Mesothelial cell of epicardium (in vitro differentiated cells): Measurements from ENCODE around the gene CNGA3. TPM values are rescaled to one million over a fixed set of nuclear protein-coding genes. Genes with fewer than 3 reads are reported as not detected.

Experiments used
- DNase-seq, 2 experiments: peaks; one replicate each; pipeline ENCODE4 v3.0.0; 2021; ENCODE audit warnings: low spot score in 2 of 2; ENCODE audit not compliant: unreplicated experiment in 2 of 2
- H3K27ac Mint-ChIP-seq: 2 replicates; pipeline ENCODE4 v1.8.0; 2021; ENCODE audit warnings: mixed read lengths
- H3K27me3 Mint-ChIP-seq: 2 replicates; pipeline ENCODE4 v1.8.0; 2021; ENCODE audit warnings: low read depth, mixed read lengths
- H3K36me3 Mint-ChIP-seq: 2 replicates; pipeline ENCODE4 v1.8.0; 2021; ENCODE audit warnings: mixed read lengths
- H3K4me1 Mint-ChIP-seq: 2 replicates; pipeline ENCODE4 v1.8.0; 2021; ENCODE audit warnings: mixed read lengths
- H3K4me3 Mint-ChIP-seq: 2 replicates; pipeline ENCODE4 v1.8.0; 2021; ENCODE audit warnings: mild to moderate bottlenecking, moderate library complexity, mixed read lengths
- H3K9me3 Mint-ChIP-seq: 2 replicates; pipeline ENCODE4 v1.8.0; 2021; ENCODE audit warnings: mixed read lengths
- total RNA-seq: library from RNA; stranded (reverse); gene quantifications from 3 replicates; pipeline ENCODE4 v1.2.1, GENCODE V29; 2021
- TF ChIP-seq, protein P1 (sequence below): fragments of 200-600 bp; sonication (generic); IDR thresholded peaks from one replicate; pipeline ENCODE4 v1.5.0; 2021; ENCODE audit warnings: antibody characterized with exemption; ENCODE audit not compliant: unreplicated experiment

CNGA3 gene
- total RNA-seq, 1 donor from 2014 or later = not detected

- H3K27me3 Mint-ChIP-seq = no peaks in the 10 kb centered on the region
- peaks cover 23% of the 10 kb centered on the region for H3K4me1 Mint-ChIP-seq
- no peak overlapping the region for H3K27ac Mint-ChIP-seq
- DNase-seq = no peak
- TF ChIP-seq, protein P1, sequence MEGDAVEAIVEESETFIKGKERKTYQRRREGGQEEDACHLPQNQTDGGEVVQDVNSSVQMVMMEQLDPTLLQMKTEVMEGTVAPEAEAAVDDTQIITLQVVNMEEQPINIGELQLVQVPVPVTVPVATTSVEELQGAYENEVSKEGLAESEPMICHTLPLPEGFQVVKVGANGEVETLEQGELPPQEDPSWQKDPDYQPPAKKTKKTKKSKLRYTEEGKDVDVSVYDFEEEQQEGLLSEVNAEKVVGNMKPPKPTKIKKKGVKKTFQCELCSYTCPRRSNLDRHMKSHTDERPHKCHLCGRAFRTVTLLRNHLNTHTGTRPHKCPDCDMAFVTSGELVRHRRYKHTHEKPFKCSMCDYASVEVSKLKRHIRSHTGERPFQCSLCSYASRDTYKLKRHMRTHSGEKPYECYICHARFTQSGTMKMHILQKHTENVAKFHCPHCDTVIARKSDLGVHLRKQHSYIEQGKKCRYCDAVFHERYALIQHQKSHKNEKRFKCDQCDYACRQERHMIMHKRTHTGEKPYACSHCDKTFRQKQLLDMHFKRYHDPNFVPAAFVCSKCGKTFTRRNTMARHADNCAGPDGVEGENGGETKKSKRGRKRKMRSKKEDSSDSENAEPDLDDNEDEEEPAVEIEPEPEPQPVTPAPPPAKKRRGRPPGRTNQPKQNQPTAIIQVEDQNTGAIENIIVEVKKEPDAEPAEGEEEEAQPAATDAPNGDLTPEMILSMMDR = no peak
- no peaks in the 10 kb centered on the region for H3K36me3 Mint-ChIP-seq
- no peaks in the 10 kb centered on the region for H3K9me3 Mint-ChIP-seq
- no peak overlapping the region for H3K4me3 Mint-ChIP-seq
These were observed 100.6 kb downstream of the CNGA3 start for GRCh38 chr2:98446850-98447249.

Other genes starting within 250 kb of the CNGA3 start
- 37.3 to 40.7 TPM (median 37.3 TPM) in 3 replicates for gene INPP4A, start 98.4 kb downstream of the CNGA3 start, total RNA-seq